Endodermal cell (in vitro differentiated cells): ENCODE results near the gene FOXP4. TPM values are rescaled to one million over a fixed set of nuclear protein-coding genes. Genes with fewer than 3 reads are reported as not detected.
A peak's percentile ranks its signal among the peaks of the same experiment; 100 is the strongest.

Experiments
- DNase-seq: peaks from one replicate; pipeline ENCODE4 v3.0.0-alpha.2; 2017
- H3K27ac ChIP-seq: 2 replicates; pipeline ENCODE4 v1.5.1; 2013; ENCODE audit warnings: mild to moderate bottlenecking, low read depth, low read length, moderate library complexity
- H3K27me3 ChIP-seq: 2 replicates; pipeline ENCODE4 v1.6.1; 2013; ENCODE audit warnings: mild to moderate bottlenecking, low read length, moderate library complexity; ENCODE audit not compliant: insufficient read depth, control insufficient read depth, poor library complexity, severe bottlenecking
- H3K36me3 ChIP-seq: 2 replicates; pipeline ENCODE4 v1.7.0; 2013; ENCODE audit warnings: mild to moderate bottlenecking, low read length, moderate library complexity; ENCODE audit not compliant: control insufficient read depth, insufficient read depth
- H3K4me1 ChIP-seq: one replicate; pipeline ENCODE4 v1.7.0; 2013; ENCODE audit warnings: low read length; ENCODE audit not compliant: control insufficient read depth, insufficient read depth
- H3K4me3 ChIP-seq: 2 replicates; pipeline ENCODE4 v1.5.1; 2013; ENCODE audit warnings: mild to moderate bottlenecking, low read length, moderate library complexity
- H3K9ac ChIP-seq: 2 replicates; pipeline ENCODE4 v1.6.1; 2013; ENCODE audit warnings: mild to moderate bottlenecking, low read length, moderate library complexity; ENCODE audit not compliant: poor library complexity, severe bottlenecking; ENCODE audit errors: extremely low read depth
- H3K9me3 ChIP-seq: 2 replicates; pipeline ENCODE4 v1.6.1; 2013; ENCODE audit warnings: mild to moderate bottlenecking, low read length, moderate library complexity; ENCODE audit not compliant: control insufficient read depth
- H3K27ac Mint-ChIP-seq: 2 replicates; pipeline ENCODE4 v1.8.0; 2020; ENCODE audit warnings: mixed read lengths
- H3K27me3 Mint-ChIP-seq: 2 replicates; pipeline ENCODE4 v1.8.0; 2021; ENCODE audit warnings: mild to moderate bottlenecking, mixed read lengths; ENCODE audit not compliant: insufficient read depth
- H3K36me3 Mint-ChIP-seq: 2 replicates; pipeline ENCODE4 v1.8.0; 2020; ENCODE audit warnings: low read depth, mixed read lengths
- H3K4me1 Mint-ChIP-seq: 2 replicates; pipeline ENCODE4 v1.8.0; 2020; ENCODE audit warnings: mixed read lengths
- H3K4me3 Mint-ChIP-seq: 2 replicates; pipeline ENCODE4 v1.8.0; 2020; ENCODE audit warnings: mild to moderate bottlenecking, moderate library complexity, mixed read lengths
- H3K9me3 Mint-ChIP-seq: 2 replicates; pipeline ENCODE4 v1.8.0; 2020; ENCODE audit warnings: mild to moderate bottlenecking, mixed read lengths
- CTCF ChIP-seq: fragments of 200-600 bp; sonication (generic); conservative IDR thresholded peaks from 2 replicates; pipeline ENCODE4 v1.5.0; 2021; ENCODE audit warnings: antibody characterized with exemption, mild to moderate bottlenecking
- WGBS, 2 experiments: methylation state at CpG; one replicate each; pipeline versions ENCODE4 v1.1.5 to v1.1.7; 2013; ENCODE audit warnings: missing lambda C conversion rate in 2 of 2, mixed read lengths in 1 of 2; ENCODE audit not compliant: insufficient coverage in 1 of 2, insufficient read length in 1 of 2; 5-methylcytosine and 5-hydroxymethylcytosine counted together
- total RNA-seq, 2 donors: library from RNA; stranded (reverse); fragmentation: NEBNext Ultra II Directional in 1 of 2; extraction: Animal tissue kit (Norgen Biotek cat#: 25700) in 1 of 2; gene quantifications; 2 replicates in 1 of 2; 3 replicates in 1 of 2; pipeline ENCODE4 v1.2.1, GENCODE V29; 2021

Gene FOXP4
- total RNA-seq, 2 donors from 2014 or later = 44.4 to 47.7 TPM

- Mint-ChIP-seq H3K9me3 (no peaks in the 10 kb centered on the region), H3K4me1 (peaks cover 78% of the 10 kb centered on the region), H3K27ac (no peak overlapping the region), H3K27me3 (peaks cover 89% of the 10 kb centered on the region), H3K36me3 (peaks cover 39% of the 10 kb centered on the region), H3K4me3 (peak overlapping the region; percentile 26)
- DNase-seq = peak; percentile 64
- Histone ChIP-seq H3K4me3 (no peak overlapping the region), H3K27ac (no peak overlapping the region), H3K9ac (no peak overlapping the region), H3K36me3 (peaks cover 44% of the 10 kb centered on the region), H3K9me3 (no peaks in the 10 kb centered on the region), H3K27me3 (no peaks in the 10 kb centered on the region), H3K4me1 (peaks cover 44% of the 10 kb centered on the region)
- TF ChIP-seq CTCF = no peak
- WGBS, 2 experiments = 33% methylated on average over 1 of the region's 1 CpG; no CpG with 5 or more reads in 1 of the 2 experiments
Measured at GRCh38 chr6:41553405-41553999, 7.3 kb downstream of the FOXP4 start.

- no peak for TF ChIP-seq CTCF
- WGBS, 2 experiments = 51 to 71% methylated on average over 6 to 15 of the region's 15 CpGs
- Mint-ChIP-seq H3K27me3 (peaks cover 85% of the 10 kb centered on the region), H3K4me3 (peak overlapping the region; percentile 5), H3K36me3 (peaks cover 34% of the 10 kb centered on the region), H3K9me3 (no peaks in the 10 kb centered on the region), H3K4me1 (peaks cover 72% of the 10 kb centered on the region), H3K27ac (no peak overlapping the region)
- Histone ChIP-seq H3K4me3 (no peak overlapping the region), H3K27me3 (no peaks in the 10 kb centered on the region), H3K9ac (no peak overlapping the region), H3K27ac (no peak overlapping the region), H3K9me3 (no peaks in the 10 kb centered on the region), H3K36me3 (peaks cover 43% of the 10 kb centered on the region), H3K4me1 (peaks cover 28% of the 10 kb centered on the region)
- DNase-seq = peak; percentile 71
Measured at GRCh38 chr6:41555326-41556300, 9.4 kb downstream of the FOXP4 start.

- 92 to 98% methylated on average over 2 of the region's 2 CpGs for WGBS, 2 experiments
- H3K36me3 ChIP-seq = peaks cover 37% of the 10 kb centered on the region
- peaks cover 15% of the 10 kb centered on the region for H3K4me1 ChIP-seq
- H3K27me3 ChIP-seq = no peaks in the 10 kb centered on the region
- H3K9me3 ChIP-seq = no peaks in the 10 kb centered on the region
- no peak overlapping the region for H3K4me3 ChIP-seq
- H3K27ac ChIP-seq = no peak overlapping the region
- no peak for TF ChIP-seq CTCF
- H3K9me3 Mint-ChIP-seq = no peaks in the 10 kb centered on the region
- no peak overlapping the region for H3K9ac ChIP-seq
- H3K27ac Mint-ChIP-seq = no peak overlapping the region
- peaks cover 68% of the 10 kb centered on the region for H3K4me1 Mint-ChIP-seq
- H3K27me3 Mint-ChIP-seq = peaks cover 68% of the 10 kb centered on the region
- H3K4me3 Mint-ChIP-seq = no peak overlapping the region
- peaks cover 21% of the 10 kb centered on the region for H3K36me3 Mint-ChIP-seq
- DNase-seq = no peak
Measured at GRCh38 chr6:41557335-41557734, 11.2 kb downstream of the FOXP4 start.
